SK-N-SH (cell line): ENCODE measurements around the gene AAMP. TPM values are rescaled to one million over a fixed set of nuclear protein-coding genes. Genes with fewer than 3 reads are reported as not detected.

ENCODE experiments used
- CTCF ChIA-PET: fragments of 300-600, 350-600 bp; formaldehyde crosslinking; extraction: SDS; loops from one replicate; lab custom pipeline; 2021; lab: Yijun Ruan, JAX
- POLR2A ChIA-PET: fragments of 350-600 bp; sonication (Branson Sonifier 250); formaldehyde crosslinking; extraction: SDS; loops from one replicate; lab custom pipeline; 2020; ENCODE audit warnings: antibody characterized with exemption, inconsistent platforms; lab: Yijun Ruan, JAX
- DNase-seq: peaks from one replicate; pipeline ENCODE4 v3.0.0; 2012
- H2AFZ ChIP-seq: fragments of 200-600 bp; sonication (generic); 2 replicates; pipeline ENCODE4 v1.8.1; 2016; ENCODE audit warnings: antibody characterized with exemption, mild to moderate bottlenecking, low read depth
- H3F3A ChIP-seq: fragments of 200-600 bp; sonication (generic); replicated peaks from 2 replicates; pipeline ENCODE3; 2016; ENCODE audit warnings: antibody characterized with exemption, mild to moderate bottlenecking; ENCODE audit not compliant: insufficient read depth
- H3K27ac ChIP-seq, 2 experiments: fragments of 200-500 bp in 1 of 2; fragments of 200-600 bp in 1 of 2; sonication (Bioruptor generic) in 1 of 2; sonication (generic), shearing (Covaris generic) in 1 of 2; 2 replicates each; pipeline versions ENCODE4 v1.5.1 to v1.6.1; 2014 to 2016; ENCODE audit warnings: low read depth in 2 of 2, inconsistent platforms in 1 of 2, low read length in 1 of 2, mild to moderate bottlenecking in 1 of 2, mixed read lengths in 1 of 2
- H3K27me3 ChIP-seq: fragments of 200-600 bp; sonication (generic), shearing (Covaris generic); 2 replicates; pipeline ENCODE4 v1.6.1; 2016; ENCODE audit warnings: mixed run types; ENCODE audit not compliant: insufficient read depth
- H3K36me3 ChIP-seq, 2 experiments: fragments of 200-500 bp in 1 of 2; fragments of 200-600 bp in 1 of 2; sonication (Bioruptor generic) in 1 of 2; sonication (generic) in 1 of 2; replicated peaks in 1 of 2; 2 replicates each; pipeline versions ENCODE3 to v1.5.1; 2014 to 2016; ENCODE audit warnings: low read length in 1 of 2, mild to moderate bottlenecking in 1 of 2; ENCODE audit not compliant: insufficient read depth in 2 of 2, control insufficient read depth in 1 of 2
- H3K4me1 ChIP-seq, 2 experiments: fragments of 200-500 bp in 1 of 2; fragments of 200-600 bp in 1 of 2; sonication (Bioruptor generic) in 1 of 2; sonication (generic), shearing (Covaris generic) in 1 of 2; 2 replicates each; pipeline versions ENCODE4 v1.5.1 to v1.6.1; 2014 to 2016; ENCODE audit warnings: low read depth in 1 of 2, low read length in 1 of 2, mixed run types in 1 of 2; ENCODE audit not compliant: insufficient read depth in 2 of 2, control insufficient read depth in 1 of 2
- H3K4me2 ChIP-seq: fragments of 200-600 bp; sonication (generic), shearing (Covaris generic); 2 replicates; pipeline ENCODE4 v1.6.1; 2017; ENCODE audit warnings: mixed run types
- H3K4me3 ChIP-seq, 2 experiments: fragments of 200-500 bp in 1 of 2; fragments of 200-600 bp in 1 of 2; sonication (Bioruptor generic) in 1 of 2; sonication (generic), shearing (Covaris generic) in 1 of 2; 2 replicates each; pipeline versions ENCODE4 v1.5.1 to v1.8.1; 2014 to 2016; ENCODE audit warnings: low read depth in 2 of 2, inconsistent platforms in 1 of 2, low read length in 1 of 2, mild to moderate bottlenecking in 1 of 2, mixed read lengths in 1 of 2, moderate library complexity in 1 of 2
- H3K79me2 ChIP-seq: fragments of 200-600 bp; sonication (generic); 2 replicates; pipeline ENCODE4 v1.8.1; 2017; ENCODE audit warnings: mild to moderate bottlenecking; ENCODE audit not compliant: insufficient read depth
- H3K9ac ChIP-seq: fragments of 200-600 bp; sonication (generic); 2 replicates; pipeline ENCODE4 v1.6.1; 2017; ENCODE audit warnings: mixed run types
- H3K9me2 ChIP-seq: fragments of 200-600 bp; sonication (generic); 2 replicates; pipeline ENCODE4 v1.6.1; 2017; ENCODE audit warnings: mixed run types
- H3K9me3 ChIP-seq: fragments of 200-600 bp; sonication (generic); 2 replicates; pipeline ENCODE4 v1.6.1; 2017; ENCODE audit warnings: mixed run types, mild to moderate bottlenecking, moderate library complexity
- H4K20me1 ChIP-seq: fragments of 200-600 bp; sonication (generic); 2 replicates; pipeline ENCODE4 v1.6.1; 2017; ENCODE audit warnings: mild to moderate bottlenecking, mixed run types; ENCODE audit not compliant: insufficient read depth
- CHD2 ChIP-seq: fragments of 150-350 bp; IDR thresholded peaks from 2 replicates; pipeline ENCODE4 v1.6.1; 2018; ENCODE audit warnings: low read length; ENCODE audit not compliant: partially characterized antibody
- ELF1 ChIP-seq: IDR thresholded peaks from 2 replicates; pipeline ENCODE4 v1.4.0; 2012
- EZH2phosphoT487 ChIP-seq: fragments of 200-600 bp; sonication (generic); IDR thresholded peaks from 2 replicates; pipeline ENCODE4 v1.6.1; 2017; ENCODE audit warnings: low read depth, mixed run types, mild to moderate bottlenecking, antibody characterized with exemption, moderate library complexity, borderline replicate concordance
- FOSL2 ChIP-seq: IDR thresholded peaks from 2 replicates; pipeline ENCODE4 v1.4.0; 2012; ENCODE audit warnings: low read depth, mild to moderate bottlenecking, moderate library complexity, borderline replicate concordance
- FOXM1 ChIP-seq: IDR thresholded peaks from 2 replicates; pipeline ENCODE4 v1.4.0; 2012; ENCODE audit warnings: low read depth, mild to moderate bottlenecking
- GABPA ChIP-seq: IDR thresholded peaks from 2 replicates; pipeline ENCODE4 v1.4.0; 2012; ENCODE audit warnings: low read depth, mild to moderate bottlenecking
- GATA2 ChIP-seq: sonication (generic); formaldehyde crosslinking; IDR thresholded peaks from 2 replicates; pipeline ENCODE4 v1.5.0; 2020; ENCODE audit warnings: mild to moderate bottlenecking, missing genetic modification reagents
- MXI1 ChIP-seq: IDR thresholded peaks from 2 replicates; pipeline ENCODE4 v1.6.1; 2012; ENCODE audit warnings: mild to moderate bottlenecking, low read depth, low read length, improper control_type of control experiment
- NFIC ChIP-seq: IDR thresholded peaks from 2 replicates; pipeline ENCODE4 v1.4.0; 2012; ENCODE audit warnings: borderline replicate concordance
- NRF1 ChIP-seq: IDR thresholded peaks from 2 replicates; pipeline ENCODE4 v1.6.1; 2012; ENCODE audit warnings: low read depth, mild to moderate bottlenecking, low read length
- POLR2AphosphoS5 ChIP-seq: IDR thresholded peaks from 2 replicates; pipeline ENCODE4 v1.6.1; 2012; ENCODE audit warnings: low read depth, low read length
- RCOR1 ChIP-seq: fragments of 150-350 bp; IDR thresholded peaks from 2 replicates; pipeline ENCODE4 v1.6.1; 2017; ENCODE audit warnings: antibody characterized with exemption, low read length
- RXRA ChIP-seq: IDR thresholded peaks from 2 replicates; pipeline ENCODE4 v1.4.0; 2012; ENCODE audit warnings: low read depth, mild to moderate bottlenecking, borderline replicate concordance
- SMC3 ChIP-seq: IDR thresholded peaks from 2 replicates; pipeline ENCODE4 v1.6.1; 2012; ENCODE audit warnings: low read depth, low read length, improper control_type of control experiment
- TCF12 ChIP-seq: IDR thresholded peaks from 2 replicates; pipeline ENCODE4 v1.4.0; 2012
- YY1 ChIP-seq: IDR thresholded peaks from 2 replicates; pipeline ENCODE4 v1.4.0; 2012; ENCODE audit warnings: low read depth, mild to moderate bottlenecking
- WGBS: methylation state at CpG from one replicate; pipeline ENCODE4 v1.1.6; 2017; ENCODE audit warnings: low lambda C conversion rate; 5-methylcytosine and 5-hydroxymethylcytosine counted together
- polyA plus RNA-seq, 3 experiments: library from polyadenylated mRNA; depleted of rRNA; stranded (reverse); fragments of >200 nt; gene quantifications; 2 replicates each; pipeline ENCODE4 v1.2.3, GENCODE V29; 2012
- TF ChIP-seq, protein P1 (sequence below): fragments of 150-350 bp; IDR thresholded peaks from 2 replicates; pipeline ENCODE4 v1.6.1; 2016; ENCODE audit warnings: mild to moderate bottlenecking, low read depth, low read length
- TF ChIP-seq, protein P2 (sequence below): IDR thresholded peaks from 2 replicates; pipeline ENCODE4 v1.4.0; 2012; ENCODE audit warnings: low read depth, borderline replicate concordance
- TF ChIP-seq, protein P3 (sequence below): fragments of 150-350 bp; IDR thresholded peaks from 2 replicates; pipeline ENCODE4 v1.6.1; 2017; ENCODE audit warnings: antibody characterized with exemption, low read length, low read depth, borderline replicate concordance
- TF ChIP-seq, protein P4 (sequence below): IDR thresholded peaks from 2 replicates; pipeline ENCODE4 v1.4.0; 2012; ENCODE audit warnings: low read depth

AAMP gene
- polyA plus RNA-seq, 1 of the 3 experiments (the other 2 are of a cell fraction) = 276 TPM

- ChIA-PET CTCF (interaction anchor here (0.7 to 1.2 kb wide), 3 partner anchors 9 to 21 kb away, joined by 3 read pairs; no protein-coding TSS in a partner anchor), POLR2A (no interaction called here)
- DNase-seq = no peak
- TF ChIP-seq NRF1 (no peak), YY1 (no peak), FOSL2 (no peak)
- H3K4me1 ChIP-seq = peaks cover 0 to 8% of the 10 kb centered on the region in 2 experiments; a peak in 1 of 4 replicates
- no peak within 1 kb of the TSS for H3K4me2 ChIP-seq
- no peak within 1 kb of the TSS; a peak in 1 of 4 replicates for H3K4me3 ChIP-seq
- H3K9me2 ChIP-seq = no peaks in the 10 kb centered on the region
- WGBS = 84% methylated on average over 41 of the region's 63 CpGs
- no peak within 1 kb of the TSS for H3K27ac ChIP-seq
- no peak within 1 kb of the TSS for H2AFZ ChIP-seq
- H3K36me3 ChIP-seq = no peaks in the 10 kb centered on the region
- H3K9ac ChIP-seq = no peak within 1 kb of the TSS
- H4K20me1 ChIP-seq = no peaks in the 10 kb centered on the region
- no peaks in the 10 kb centered on the region for H3K79me2 ChIP-seq
- H3K27me3 ChIP-seq = no peaks in the 10 kb centered on the region
- no peaks in the 10 kb centered on the region for H3K9me3 ChIP-seq
- H3F3A ChIP-seq = peaks cover 5% of the 10 kb centered on the region
Observed at GRCh38 chr2:218292048-218293014, 22.4 kb upstream of the AAMP start, which contains the start of gene TMBIM1. TMBIM1 (minus strand) TSS chr2:218292503; CDS start chr2:218282141, 10,362 bp downstream.

DNA sequence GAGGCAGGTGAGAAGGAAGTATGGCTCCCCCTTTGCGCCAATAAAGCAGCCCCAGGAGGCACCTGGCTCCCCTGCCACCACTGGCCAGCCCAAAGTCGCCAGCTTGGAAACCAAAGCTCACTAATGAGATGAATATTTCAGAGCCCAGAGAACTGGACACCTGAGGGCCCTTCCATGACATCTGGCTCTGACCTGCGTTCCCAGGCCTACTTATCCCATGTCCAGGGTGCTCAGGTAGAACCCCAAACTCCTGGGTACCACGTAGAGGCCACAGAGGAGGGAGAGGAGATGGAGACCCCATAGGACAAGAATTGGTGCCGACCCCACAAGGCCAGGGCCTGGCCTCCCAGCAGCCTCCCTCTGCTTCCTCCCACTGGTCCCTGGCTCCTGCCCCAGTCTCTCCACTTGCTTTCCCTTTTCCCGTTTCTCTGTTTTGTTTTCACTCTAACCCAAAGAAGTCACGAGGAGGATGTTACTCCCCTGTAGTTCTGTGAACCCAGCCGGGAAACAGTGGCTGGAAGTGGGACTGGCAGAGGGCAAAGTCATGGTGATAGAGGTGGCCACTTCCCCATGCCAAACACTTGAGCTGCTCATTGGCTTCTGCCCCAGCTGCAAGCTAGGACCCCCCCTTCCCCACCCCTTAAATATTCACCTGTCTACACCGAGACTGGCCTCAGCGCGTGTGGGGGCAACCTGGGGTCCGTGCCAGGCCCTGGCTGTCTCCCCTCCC lies 21.5 kb upstream of the AAMP start:
- no peak overlapping the region for H2AFZ ChIP-seq
- H3K9ac ChIP-seq = no peak overlapping the region
- no peak overlapping the region for H3K4me2 ChIP-seq
- no peaks in the 10 kb centered on the region for H3K79me2 ChIP-seq
- H3K27me3 ChIP-seq = no peaks in the 10 kb centered on the region
- H3K9me3 ChIP-seq = no peaks in the 10 kb centered on the region
- no peaks in the 10 kb centered on the region for H4K20me1 ChIP-seq
- peaks cover 12% of the 10 kb centered on the region for H3F3A ChIP-seq
- WGBS = 60% methylated on average over 9 of the region's 12 CpGs
- no peak overlapping the region for H3K4me3 ChIP-seq
- ChIA-PET CTCF (interaction anchor here (0.7 to 2.0 kb wide), 4 partner anchors 10 to 65 kb away, joined by 3 to 5 read pairs (median 4); partner anchors contain the start of gene CATIP), POLR2A (no interaction called here)
- DNase-seq = no peak
- H3K4me1 ChIP-seq = peaks cover 8 to 10% of the 10 kb centered on the region in 2 experiments; a peak in 2 of 4 replicates
- H3K36me3 ChIP-seq = no peaks in the 10 kb centered on the region
- H3K27ac ChIP-seq = no peak overlapping the region
- H3K9me2 ChIP-seq = no peaks in the 10 kb centered on the region
- TF ChIP-seq RXRA = no peak
- no peak for TF ChIP-seq NFIC
- TF ChIP-seq, protein P1, sequence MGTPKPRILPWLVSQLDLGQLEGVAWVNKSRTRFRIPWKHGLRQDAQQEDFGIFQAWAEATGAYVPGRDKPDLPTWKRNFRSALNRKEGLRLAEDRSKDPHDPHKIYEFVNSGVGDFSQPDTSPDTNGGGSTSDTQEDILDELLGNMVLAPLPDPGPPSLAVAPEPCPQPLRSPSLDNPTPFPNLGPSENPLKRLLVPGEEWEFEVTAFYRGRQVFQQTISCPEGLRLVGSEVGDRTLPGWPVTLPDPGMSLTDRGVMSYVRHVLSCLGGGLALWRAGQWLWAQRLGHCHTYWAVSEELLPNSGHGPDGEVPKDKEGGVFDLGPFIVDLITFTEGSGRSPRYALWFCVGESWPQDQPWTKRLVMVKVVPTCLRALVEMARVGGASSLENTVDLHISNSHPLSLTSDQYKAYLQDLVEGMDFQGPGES = no peak
- TF ChIP-seq TCF12 = no peak
- TF ChIP-seq, protein P2, sequence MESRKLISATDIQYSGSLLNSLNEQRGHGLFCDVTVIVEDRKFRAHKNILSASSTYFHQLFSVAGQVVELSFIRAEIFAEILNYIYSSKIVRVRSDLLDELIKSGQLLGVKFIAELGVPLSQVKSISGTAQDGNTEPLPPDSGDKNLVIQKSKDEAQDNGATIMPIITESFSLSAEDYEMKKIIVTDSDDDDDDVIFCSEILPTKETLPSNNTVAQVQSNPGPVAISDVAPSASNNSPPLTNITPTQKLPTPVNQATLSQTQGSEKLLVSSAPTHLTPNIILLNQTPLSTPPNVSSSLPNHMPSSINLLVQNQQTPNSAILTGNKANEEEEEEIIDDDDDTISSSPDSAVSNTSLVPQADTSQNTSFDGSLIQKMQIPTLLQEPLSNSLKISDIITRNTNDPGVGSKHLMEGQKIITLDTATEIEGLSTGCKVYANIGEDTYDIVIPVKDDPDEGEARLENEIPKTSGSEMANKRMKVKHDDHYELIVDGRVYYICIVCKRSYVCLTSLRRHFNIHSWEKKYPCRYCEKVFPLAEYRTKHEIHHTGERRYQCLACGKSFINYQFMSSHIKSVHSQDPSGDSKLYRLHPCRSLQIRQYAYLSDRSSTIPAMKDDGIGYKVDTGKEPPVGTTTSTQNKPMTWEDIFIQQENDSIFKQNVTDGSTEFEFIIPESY = no peak
- TF ChIP-seq EZH2phosphoT487 = no peak
- TF ChIP-seq GABPA = no peak
- no peak for TF ChIP-seq CHD2
- TF ChIP-seq POLR2AphosphoS5 = no peak
- no peak for TF ChIP-seq ELF1
- TF ChIP-seq RCOR1 = no peak
- TF ChIP-seq, protein P3, sequence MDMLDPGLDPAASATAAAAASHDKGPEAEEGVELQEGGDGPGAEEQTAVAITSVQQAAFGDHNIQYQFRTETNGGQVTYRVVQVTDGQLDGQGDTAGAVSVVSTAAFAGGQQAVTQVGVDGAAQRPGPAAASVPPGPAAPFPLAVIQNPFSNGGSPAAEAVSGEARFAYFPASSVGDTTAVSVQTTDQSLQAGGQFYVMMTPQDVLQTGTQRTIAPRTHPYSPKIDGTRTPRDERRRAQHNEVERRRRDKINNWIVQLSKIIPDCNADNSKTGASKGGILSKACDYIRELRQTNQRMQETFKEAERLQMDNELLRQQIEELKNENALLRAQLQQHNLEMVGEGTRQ = no peak
- no peak for TF ChIP-seq GATA2 (CRISPR knock-in tag)
- no peak for TF ChIP-seq MXI1
- TF ChIP-seq, protein P4, sequence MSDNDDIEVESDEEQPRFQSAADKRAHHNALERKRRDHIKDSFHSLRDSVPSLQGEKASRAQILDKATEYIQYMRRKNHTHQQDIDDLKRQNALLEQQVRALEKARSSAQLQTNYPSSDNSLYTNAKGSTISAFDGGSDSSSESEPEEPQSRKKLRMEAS = no peak
- TF ChIP-seq FOXM1 = no peak
- no peak for TF ChIP-seq SMC3
